GM20000 (cell line): ENCODE data around the gene RAB23.
"Not testable (repeated sequence)": the region's sequence is repeated elsewhere in the genome, so short reads cannot be mapped to it uniquely, and the experiment has no call there.

Source experiments
- DNase-seq: peaks from one replicate; pipeline ENCODE4 v3.0.0; 2012; ENCODE audit warnings: low spot score
- TF ChIP-seq, protein P1 (sequence below): IDR thresholded peaks from 2 replicates; pipeline ENCODE4 v1.5.1; 2012; ENCODE audit warnings: mild to moderate bottlenecking, control low read depth; ENCODE audit errors: extremely low read depth, missing control alignments

RAB23 gene

DNA sequence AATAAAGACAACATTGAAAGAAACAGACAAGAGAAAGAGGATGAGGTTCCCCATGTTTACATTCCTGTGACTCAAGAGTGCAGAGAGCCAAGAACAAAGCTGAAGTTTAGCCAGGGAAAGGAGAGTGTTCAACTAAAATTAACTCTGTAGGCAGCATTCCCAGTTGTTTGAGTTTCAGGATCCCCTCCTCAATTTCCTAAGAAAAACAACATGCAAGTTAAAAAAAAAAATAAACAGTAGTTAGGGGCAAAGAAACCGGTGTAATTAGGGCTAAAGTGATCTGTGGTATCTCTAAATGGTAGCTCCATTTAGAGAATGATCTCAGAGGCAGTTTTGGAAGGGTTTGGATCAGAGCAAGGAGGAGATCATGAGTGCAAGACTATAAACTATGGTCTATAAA is 30.9 kb upstream of the RAB23 start:
- DNase-seq, result no peak
- TF ChIP-seq, protein P1, sequence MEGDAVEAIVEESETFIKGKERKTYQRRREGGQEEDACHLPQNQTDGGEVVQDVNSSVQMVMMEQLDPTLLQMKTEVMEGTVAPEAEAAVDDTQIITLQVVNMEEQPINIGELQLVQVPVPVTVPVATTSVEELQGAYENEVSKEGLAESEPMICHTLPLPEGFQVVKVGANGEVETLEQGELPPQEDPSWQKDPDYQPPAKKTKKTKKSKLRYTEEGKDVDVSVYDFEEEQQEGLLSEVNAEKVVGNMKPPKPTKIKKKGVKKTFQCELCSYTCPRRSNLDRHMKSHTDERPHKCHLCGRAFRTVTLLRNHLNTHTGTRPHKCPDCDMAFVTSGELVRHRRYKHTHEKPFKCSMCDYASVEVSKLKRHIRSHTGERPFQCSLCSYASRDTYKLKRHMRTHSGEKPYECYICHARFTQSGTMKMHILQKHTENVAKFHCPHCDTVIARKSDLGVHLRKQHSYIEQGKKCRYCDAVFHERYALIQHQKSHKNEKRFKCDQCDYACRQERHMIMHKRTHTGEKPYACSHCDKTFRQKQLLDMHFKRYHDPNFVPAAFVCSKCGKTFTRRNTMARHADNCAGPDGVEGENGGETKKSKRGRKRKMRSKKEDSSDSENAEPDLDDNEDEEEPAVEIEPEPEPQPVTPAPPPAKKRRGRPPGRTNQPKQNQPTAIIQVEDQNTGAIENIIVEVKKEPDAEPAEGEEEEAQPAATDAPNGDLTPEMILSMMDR, result no peak

DNA sequence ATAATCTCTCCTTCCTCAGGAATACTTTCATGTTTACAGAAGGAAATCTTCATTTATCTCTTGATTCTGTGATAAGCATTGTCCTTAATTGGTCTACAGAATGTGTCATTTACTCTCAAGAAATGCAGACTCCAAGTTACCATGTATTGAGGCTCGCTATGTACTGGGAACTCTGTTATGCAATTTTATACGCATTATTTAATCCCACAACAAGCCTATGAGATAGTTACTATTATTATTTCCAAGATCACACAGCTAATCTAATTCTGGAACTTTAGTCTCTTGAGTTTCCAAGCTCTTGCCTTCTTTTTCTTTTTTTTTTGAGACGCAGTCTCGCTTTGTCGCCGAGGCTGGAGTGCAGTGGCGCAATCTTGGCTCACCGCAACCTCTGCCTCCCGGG is 30.0 kb upstream of the RAB23 start:
- DNase-seq, result no peak
- TF ChIP-seq, protein P1, result no peak

DNA sequence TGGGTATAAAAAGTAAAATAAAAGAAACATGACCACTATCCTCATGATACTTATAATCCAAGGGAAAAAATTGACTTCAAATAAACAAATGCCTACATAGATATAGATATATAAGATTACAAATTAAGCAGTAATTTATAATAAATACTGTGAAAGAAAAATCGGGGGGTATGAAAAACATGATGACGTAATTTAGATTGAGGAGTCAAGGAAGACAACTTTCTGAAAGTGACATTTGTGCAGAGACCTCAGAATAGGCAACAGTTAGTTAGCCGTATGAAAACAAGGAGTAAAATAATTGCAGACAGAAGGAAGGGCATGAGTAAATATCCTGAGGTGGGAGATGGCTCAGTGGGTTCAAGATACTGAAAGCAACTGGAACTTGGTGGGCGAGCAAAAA is 28.2 kb upstream of the RAB23 start:
- TF ChIP-seq, protein P1, result no peak
- DNase-seq, result no peak

DNA sequence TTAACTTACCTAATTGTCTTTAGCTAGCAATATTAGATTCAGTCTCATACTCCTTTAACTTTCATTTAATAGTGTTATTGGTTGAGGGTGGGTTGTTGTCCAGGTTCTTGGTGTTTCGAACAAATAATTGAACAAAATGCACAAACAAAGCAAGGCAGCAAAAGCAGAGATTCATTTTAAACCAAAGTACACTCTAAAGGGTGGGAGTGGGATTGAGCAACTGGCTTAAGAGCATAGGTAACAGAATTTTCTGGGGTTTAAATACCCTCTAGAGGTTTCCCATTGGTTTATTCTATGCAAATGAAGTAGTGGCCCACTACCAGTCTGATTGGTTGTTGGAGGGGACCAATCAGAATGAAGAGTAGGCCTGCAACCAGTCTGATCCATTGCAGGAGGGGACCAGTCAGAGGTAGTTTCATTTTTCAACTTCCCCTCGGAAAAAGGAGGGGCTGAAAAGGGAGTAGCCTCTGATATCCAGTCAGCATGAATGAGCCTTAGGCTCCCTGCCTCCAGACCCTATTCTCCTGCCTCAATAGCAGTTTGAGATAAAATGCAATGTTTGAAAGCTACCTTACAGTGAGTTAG is 26.3 kb upstream of the RAB23 start:
- DNase-seq, result no peak
- TF ChIP-seq, protein P1, result no peak

DNA sequence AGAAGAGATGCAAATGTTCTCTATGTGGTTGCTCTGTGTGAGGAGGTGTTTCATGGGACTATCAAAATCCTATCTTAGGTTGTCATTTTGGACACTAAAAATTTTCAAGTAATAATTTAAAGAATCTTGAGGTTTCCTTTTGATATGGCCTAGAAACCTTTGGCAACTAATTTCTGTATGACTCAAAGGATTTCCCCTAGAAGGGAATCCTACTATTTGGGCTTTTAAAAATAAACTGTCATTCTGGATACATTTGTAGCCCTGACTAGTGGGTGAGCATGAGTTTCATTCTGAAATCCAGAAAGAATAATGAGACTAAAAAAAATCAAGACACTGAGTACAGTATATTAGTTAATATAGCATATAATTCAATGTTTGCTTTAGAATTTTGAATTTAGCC is 25.5 kb upstream of the RAB23 start:
- no peak for DNase-seq
- TF ChIP-seq, protein P1, result no peak

DNA sequence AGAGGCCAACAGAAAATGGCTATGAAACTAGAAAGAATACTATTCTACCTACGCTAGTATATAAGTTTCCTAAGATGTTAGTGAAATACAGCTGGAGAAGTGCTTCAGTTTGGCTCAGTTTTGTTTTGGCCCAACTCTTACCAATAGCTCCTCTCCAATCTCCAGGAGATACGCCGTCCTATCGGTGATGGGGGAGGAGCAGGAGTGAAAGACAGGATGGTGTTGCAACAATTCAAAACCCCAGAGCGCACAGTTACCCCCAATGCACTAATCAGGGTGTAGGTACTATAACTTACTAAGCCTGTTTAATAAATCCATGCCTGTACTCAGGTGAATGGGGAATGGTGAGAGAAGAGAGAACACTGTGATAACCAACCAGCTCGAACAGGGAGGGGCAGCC is 24.2 kb upstream of the RAB23 start:
- TF ChIP-seq, protein P1, result no peak
- DNase-seq, result no peak

DNA sequence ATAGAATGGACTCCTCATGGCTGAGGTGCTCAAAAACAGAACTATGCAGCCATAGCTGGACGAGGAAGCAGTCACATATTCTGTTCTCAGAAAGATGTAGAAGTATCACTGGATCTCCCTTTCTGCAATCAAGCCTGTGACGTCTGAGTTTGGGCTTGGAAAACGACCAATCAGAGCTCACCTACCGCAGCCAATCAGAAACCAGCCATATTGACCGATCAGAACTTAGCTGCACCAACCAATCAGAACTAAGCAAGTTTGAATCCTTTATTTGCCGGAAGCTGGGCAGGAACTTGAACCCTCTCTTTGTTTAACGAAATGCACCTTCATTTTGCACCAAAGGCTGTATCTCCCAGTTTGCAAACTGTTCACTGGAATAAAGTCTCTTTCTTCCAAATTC is 21.8 kb upstream of the RAB23 start:
- TF ChIP-seq, protein P1, result no peak
- DNase-seq, result no peak

DNA sequence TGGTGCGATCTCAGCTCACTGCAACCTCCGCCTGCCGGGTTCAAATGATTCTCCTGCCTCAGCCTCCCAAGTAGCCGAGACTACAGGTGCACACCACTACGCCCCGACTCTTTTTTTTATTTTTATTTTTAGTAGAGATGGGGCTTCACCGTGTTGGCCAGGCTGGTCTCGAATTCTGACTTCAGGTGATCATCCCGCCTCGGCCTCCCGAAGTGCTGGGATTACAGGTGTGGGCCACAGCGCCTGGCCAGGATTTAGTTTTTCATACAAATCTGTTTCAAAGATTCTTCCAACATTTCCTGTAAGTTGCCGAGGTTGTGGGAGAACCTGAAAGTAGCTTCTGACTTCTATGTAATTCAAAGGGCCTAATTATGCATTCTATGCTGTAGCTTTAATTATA is 21.4 kb upstream of the RAB23 start:
- DNase-seq, result not testable (repeated sequence)
